CD4-positive, alpha-beta memory T cell (primary cell): ENCODE measurements around the gene LRRC37B. TPM values are rescaled to one million over a fixed set of nuclear protein-coding genes. Genes with fewer than 3 reads are reported as not detected.

ENCODE experiments used
- CTCF ChIA-PET: fragments of 350-600 bp; sonication (Branson Sonifier 250); formaldehyde crosslinking; loops from one replicate; lab custom pipeline; 2021; ENCODE audit warnings: inconsistent platforms; ENCODE audit not compliant: partially characterized antibody; lab: Charles Lee
- POLR2A ChIA-PET: fragments of 350-600 bp; sonication (Branson Sonifier 250); formaldehyde crosslinking; loops from one replicate; lab custom pipeline; 2021; ENCODE audit not compliant: partially characterized antibody; lab: Charles Lee
- DNase-seq, 5 donors: peaks; one replicate each; pipeline versions ENCODE4 v3.0.0 to v3.0.0-alpha.2; 2020 to 2022; ENCODE audit warnings: mixed read lengths in 1 of 5
- H3K27ac ChIP-seq: one replicate; pipeline ENCODE4 v1.7.0; 2013; ENCODE audit warnings: low read depth, low read length
- H3K27me3 ChIP-seq: 2 replicates; pipeline ENCODE4 v1.7.0; 2013; ENCODE audit warnings: mild to moderate bottlenecking, low read length, moderate library complexity; ENCODE audit not compliant: insufficient read depth
- H3K36me3 ChIP-seq: 2 replicates; pipeline ENCODE4 v1.7.0; 2013; ENCODE audit warnings: mild to moderate bottlenecking, low read length, moderate library complexity; ENCODE audit not compliant: insufficient read depth
- H3K4me1 ChIP-seq: 2 replicates; pipeline ENCODE4 v1.7.0; 2013; ENCODE audit warnings: mild to moderate bottlenecking, low read length, moderate library complexity; ENCODE audit not compliant: insufficient read depth
- H3K4me3 ChIP-seq, 2 donors: one replicate each; pipeline ENCODE4 v1.7.0; 2013; ENCODE audit warnings: low read length in 2 of 2, mild to moderate bottlenecking in 1 of 2
- H3K9me3 ChIP-seq, 2 donors: one replicate each; pipeline ENCODE4 v1.7.0; 2013; ENCODE audit warnings: low read length in 2 of 2, control low read depth in 1 of 2; ENCODE audit not compliant: control insufficient read depth in 1 of 2
- H3K27ac Mint-ChIP-seq, 7 donors: one replicate each; pipeline ENCODE4 v1.8.0; 2020 to 2021; ENCODE audit warnings: mixed read lengths in 7 of 7, mild to moderate bottlenecking in 6 of 7, inconsistent platforms in 3 of 7, moderate library complexity in 3 of 7
- H3K27me3 Mint-ChIP-seq, 2 donors: one replicate each; pipeline ENCODE4 v1.8.0; 2020 to 2021; ENCODE audit warnings: mixed read lengths in 2 of 2
- H3K36me3 Mint-ChIP-seq, 2 donors: one replicate each; pipeline ENCODE4 v1.8.0; 2020 to 2021; ENCODE audit warnings: mixed read lengths in 2 of 2, inconsistent platforms in 1 of 2, mild to moderate bottlenecking in 1 of 2
- H3K4me1 Mint-ChIP-seq, 4 donors: one replicate each; pipeline ENCODE4 v1.8.0; 2020 to 2021; ENCODE audit warnings: mixed read lengths in 4 of 4, mild to moderate bottlenecking in 1 of 4
- H3K4me3 Mint-ChIP-seq, 8 donors: one replicate each; pipeline ENCODE4 v1.8.0; 2020 to 2021; ENCODE audit warnings: mixed read lengths in 8 of 8, mild to moderate bottlenecking in 7 of 8, moderate library complexity in 6 of 8, inconsistent platforms in 3 of 8
- H3K9me3 Mint-ChIP-seq, 8 donors: one replicate each; pipeline ENCODE4 v1.8.0; 2020 to 2021; ENCODE audit warnings: mixed read lengths in 8 of 8, mild to moderate bottlenecking in 5 of 8, inconsistent platforms in 3 of 8, moderate library complexity in 1 of 8
- intact Hi-C: fragments of 100-400 bp; cut with micrococcal nuclease; formaldehyde crosslinking; loops from one replicate; pipeline ENCODE4 v1.15.1; 2023
- polyA plus RNA-seq, 2 donors: library from polyadenylated mRNA; unstranded; fragments of 300-500 nt; fragmentation: Illumina TruSeq; gene quantifications; one replicate each; pipeline ENCODE4 v1.2.3, GENCODE V29; 2021
- total RNA-seq, 2 experiments: library from RNA; stranded (reverse); gene quantifications; one replicate each; pipeline ENCODE4 v1.2.3, GENCODE V29; 2021

The LRRC37B gene
- total and polyA plus RNA-seq, 4 experiments from 2014 or later: 6.4 to 68.5 (median 36.0) TPM

DNA sequence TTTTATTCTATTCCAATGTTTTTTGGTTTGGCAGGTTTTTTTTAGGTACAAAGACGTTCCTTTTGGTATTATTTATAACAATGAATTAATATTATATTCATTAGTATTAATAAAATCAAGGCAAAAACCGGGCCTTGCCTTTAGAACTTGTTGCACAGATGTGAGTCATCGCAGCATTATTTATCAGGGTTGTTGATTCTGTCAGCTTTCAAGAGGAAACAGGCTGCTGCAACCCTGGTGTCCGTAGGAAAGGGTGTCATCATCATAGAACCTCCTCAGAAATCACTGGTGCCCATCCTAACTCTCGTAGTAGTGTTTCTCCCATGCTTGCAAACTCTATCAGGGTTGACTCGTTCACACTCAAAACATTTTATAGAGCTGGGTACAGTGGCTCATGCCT, 10.2 kb upstream of the LRRC37B start:
- Mint-ChIP-seq H3K27ac (no peak overlapping the region), H3K9me3 (no peaks in the 10 kb centered on the region), H3K27me3 (no peaks in the 10 kb centered on the region), H3K4me1 (no peaks in the 10 kb centered on the region), H3K36me3 (peaks cover 24 to 31% of the 10 kb centered on the region in 2 donors), H3K4me3 (no peak overlapping the region)
- intact Hi-C loops: no loop called here
- H3K9me3 ChIP-seq: no peaks in the 10 kb centered on the region
- peaks cover 14% of the 10 kb centered on the region for H3K36me3 ChIP-seq
- no peak overlapping the region for H3K4me3 ChIP-seq
- H3K4me1 ChIP-seq: no peaks in the 10 kb centered on the region
- H3K27ac ChIP-seq: no peak overlapping the region
- ChIA-PET CTCF (no interaction called here), POLR2A (interaction anchor here (1.7 kb wide), 1 partner anchor 10 kb away, joined by 7 read pairs; the partner anchor contains the start of gene LRRC37B)
- DNase-seq: no peak
- no peaks in the 10 kb centered on the region for H3K27me3 ChIP-seq

DNA sequence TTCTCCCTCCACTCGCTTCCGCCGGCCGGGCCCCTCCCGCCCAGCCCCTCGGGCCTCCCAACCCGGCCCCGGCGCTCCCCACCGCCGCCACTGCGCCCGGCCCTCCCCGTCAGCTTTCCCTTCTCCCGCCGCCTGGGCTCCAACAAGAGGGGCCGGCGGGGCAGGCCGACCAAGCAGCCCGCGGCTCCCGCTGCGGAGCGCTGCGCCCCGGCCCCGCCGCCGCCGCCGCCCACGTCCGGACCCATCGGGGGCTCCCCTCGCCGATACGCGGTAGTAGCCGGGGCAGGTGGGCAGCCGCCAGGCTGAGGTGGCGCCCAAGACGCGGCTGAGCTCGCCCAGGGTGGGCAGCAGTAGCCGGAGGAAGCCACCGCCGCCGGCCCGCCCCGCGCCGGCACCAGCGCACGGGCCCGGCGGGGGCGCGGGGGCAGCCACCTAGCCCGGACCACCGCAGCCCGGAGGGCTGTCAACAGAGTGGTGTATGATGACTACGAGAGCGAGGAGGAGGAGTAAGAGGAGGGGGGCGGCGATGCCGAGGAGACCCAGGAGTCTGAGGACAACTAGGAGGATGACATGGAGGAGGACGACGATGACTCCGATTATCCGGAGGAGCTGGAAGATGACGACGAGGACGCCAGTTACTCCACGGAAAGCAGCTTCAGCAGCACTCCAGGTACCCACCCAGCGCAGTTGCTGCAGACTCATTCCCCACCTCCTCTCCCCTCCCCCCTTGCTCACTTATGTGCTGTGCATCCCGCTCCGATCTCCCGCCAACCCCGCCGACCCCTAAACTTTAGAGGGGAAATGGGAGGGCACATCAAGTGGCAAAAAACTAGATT, 498 bp downstream of the LRRC37B start:
- ChIA-PET CTCF (interaction anchor here (1.0 to 4.1 kb wide), 8 partner anchors 8 to 134 kb away, joined by 3 to 50 read pairs (median 6); partner anchors contain the start of gene RHOT1), POLR2A (interaction anchor here (1.0 to 4.5 kb wide), 8 partner anchors 10 to 134 kb away, joined by 4 to 33 read pairs (median 6); partner anchors contain the start of genes RHOT1 and UTP6)
- Mint-ChIP-seq H3K27me3 (no peaks in the 10 kb centered on the region), H3K9me3 (no peaks in the 10 kb centered on the region), H3K4me3 (peak overlapping the region; percentile 88 to 98 (median 94)), H3K36me3 (peaks cover 0 to 13% of the 10 kb centered on the region in 2 donors), H3K4me1 (peaks cover 20 to 48% (median 40%) of the 10 kb centered on the region in 4 donors), H3K27ac (peak overlapping the region; percentile 90 to 97 (median 93))
- peak in 4 of 5 donors; percentile 28 to 59 (median 42) for DNase-seq
- Histone ChIP-seq H3K9me3 (no peaks in the 10 kb centered on the region), H3K27me3 (no peaks in the 10 kb centered on the region), H3K36me3 (no peaks in the 10 kb centered on the region), H3K4me1 (peaks cover 47% of the 10 kb centered on the region), H3K4me3 (peak overlapping the region; percentile 44 to 90), H3K27ac (peak overlapping the region; percentile 74)
- intact Hi-C loops: loop anchor here (2.0 to 5.0 kb wide), 2 partner anchors 70 to 131 kb away; partner anchors contain the start of gene SUZ12

DNA sequence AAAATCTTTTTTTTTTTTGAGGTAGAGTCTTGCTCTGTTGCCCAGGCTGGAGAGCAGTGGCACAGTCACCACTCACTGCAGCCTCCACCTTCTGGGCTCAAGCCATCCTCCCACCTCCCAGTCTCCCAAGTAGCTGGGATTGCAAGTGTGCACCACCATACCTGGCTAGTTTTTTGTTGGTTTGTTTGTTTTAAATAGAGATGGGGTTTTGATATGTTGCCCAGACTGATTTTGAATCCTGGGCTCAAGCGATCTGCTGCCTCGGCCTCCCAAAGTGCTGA, 2.0 kb downstream of the LRRC37B start:
- Histone ChIP-seq H3K9me3 (no peaks in the 10 kb centered on the region), H3K27ac (peak overlapping the region; percentile 74), H3K4me1 (peaks cover 59% of the 10 kb centered on the region), H3K36me3 (no peaks in the 10 kb centered on the region), H3K4me3 (peak overlapping the region; percentile 44 to 90), H3K27me3 (no peaks in the 10 kb centered on the region)
- ChIA-PET POLR2A (interaction anchor here (0.6 to 4.5 kb wide), 5 partner anchors 27 to 133 kb away, joined by 3 to 33 read pairs (median 3); partner anchors contain the start of gene RHOT1), CTCF (interaction anchor here (4.1 kb wide), 1 partner anchor 129 kb away, joined by 50 read pairs; no protein-coding TSS in a partner anchor)
- Mint-ChIP-seq H3K27ac (peak overlapping the region; percentile 90 to 97 (median 93)), H3K27me3 (no peaks in the 10 kb centered on the region), H3K4me3 (peak overlapping the region; percentile 88 to 98 (median 94)), H3K9me3 (no peaks in the 10 kb centered on the region), H3K36me3 (peaks cover 0 to 13% of the 10 kb centered on the region in 2 donors), H3K4me1 (peaks cover 27 to 59% (median 46%) of the 10 kb centered on the region in 4 donors)
- intact Hi-C loops: loop anchor here (5.0 kb wide), 1 partner anchor 72 kb away; the partner anchor contains the start of gene SUZ12
- no peak for DNase-seq

DNA sequence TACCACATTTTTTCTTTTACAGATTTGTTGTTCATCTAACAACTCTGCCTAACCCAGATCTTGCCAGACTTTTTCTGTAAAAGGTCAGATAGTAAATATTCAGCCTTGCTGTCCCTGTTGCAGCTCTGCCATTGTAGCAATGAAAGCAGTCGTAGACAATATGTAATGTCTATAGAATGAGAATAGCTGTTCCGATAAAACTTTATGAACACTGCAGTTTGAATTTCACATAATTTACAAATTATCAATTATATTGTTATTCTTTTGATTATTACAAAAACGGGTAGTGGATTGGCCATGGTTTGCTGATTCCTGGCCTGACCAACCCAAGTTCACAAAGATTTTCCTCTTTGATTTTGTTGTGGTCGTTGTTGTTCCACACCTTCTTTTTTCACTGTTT, 2.9 kb downstream of the LRRC37B start:
- ChIA-PET POLR2A (interaction anchor here (1.7 kb wide), 1 partner anchor 119 kb away, joined by 3 read pairs; no protein-coding TSS in a partner anchor), CTCF (interaction anchor here (0.9 kb wide), 1 partner anchor 129 kb away, joined by 3 read pairs; no protein-coding TSS in a partner anchor)
- Mint-ChIP-seq H3K4me3 (peak overlapping the region in 7 of 8 donors; percentile 88 to 97 (median 93)), H3K27ac (peak overlapping the region in 6 of 7 donors; percentile 1 to 97 (median 88)), H3K9me3 (no peaks in the 10 kb centered on the region), H3K4me1 (peaks cover 28 to 61% (median 48%) of the 10 kb centered on the region in 4 donors), H3K27me3 (no peaks in the 10 kb centered on the region), H3K36me3 (peaks cover 0 to 13% of the 10 kb centered on the region in 2 donors)
- no peak overlapping the region for H3K4me3 ChIP-seq
- intact Hi-C loops: no loop called here
- no peaks in the 10 kb centered on the region for H3K9me3 ChIP-seq
- H3K36me3 ChIP-seq: no peaks in the 10 kb centered on the region
- no peaks in the 10 kb centered on the region for H3K27me3 ChIP-seq
- no peak for DNase-seq
- no peak overlapping the region for H3K27ac ChIP-seq
- H3K4me1 ChIP-seq: peaks cover 59% of the 10 kb centered on the region

DNA sequence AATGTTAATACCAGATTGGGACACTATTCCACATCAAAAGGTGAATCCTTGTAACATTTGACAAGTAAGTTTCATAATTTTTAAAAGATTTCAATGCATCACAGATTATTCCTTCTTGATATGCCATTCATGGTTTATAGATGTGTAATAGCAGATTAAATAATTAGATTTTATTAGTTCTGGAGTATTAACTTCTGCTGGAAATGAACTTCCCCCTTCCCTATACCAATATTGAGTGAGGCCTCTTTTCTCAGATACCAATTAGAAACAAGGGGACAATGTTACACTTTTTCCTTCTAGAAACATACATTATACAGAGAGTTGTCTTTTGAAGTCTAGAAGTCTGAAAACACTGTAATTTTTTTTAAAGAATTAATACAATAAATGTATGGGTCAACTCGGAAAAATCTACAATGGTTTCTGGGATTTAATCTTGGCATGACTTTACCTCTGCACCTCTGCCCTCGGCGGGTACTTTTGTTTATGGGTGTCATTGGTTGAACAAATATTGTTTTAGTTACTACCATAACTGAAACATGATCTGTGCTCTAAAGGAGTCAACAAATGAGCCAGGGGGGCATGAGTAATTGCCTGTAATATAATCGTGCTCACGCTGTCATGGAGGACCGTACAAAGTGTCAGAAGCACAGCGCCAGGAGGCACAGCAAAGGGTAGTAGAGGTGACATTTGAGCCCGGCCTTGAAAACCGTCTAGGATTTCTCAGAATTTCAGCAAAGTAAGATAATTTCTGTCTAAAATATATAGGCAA, 8.2 kb downstream of the LRRC37B start:
- Mint-ChIP-seq H3K27me3 (no peaks in the 10 kb centered on the region), H3K36me3 (peaks cover 18 to 26% of the 10 kb centered on the region in 2 donors), H3K4me3 (no peak overlapping the region), H3K4me1 (peaks cover 32 to 67% (median 51%) of the 10 kb centered on the region in 4 donors), H3K9me3 (no peaks in the 10 kb centered on the region), H3K27ac (peak overlapping the region in 1 of 7 donors; percentile 52)
- Histone ChIP-seq H3K27me3 (no peaks in the 10 kb centered on the region), H3K36me3 (no peaks in the 10 kb centered on the region), H3K4me3 (no peak overlapping the region), H3K27ac (no peak overlapping the region), H3K9me3 (no peaks in the 10 kb centered on the region), H3K4me1 (peaks cover 48% of the 10 kb centered on the region)
- ChIA-PET CTCF (no interaction called here), POLR2A (interaction anchor here (3.5 kb wide), 1 partner anchor 8 kb away, joined by 21 read pairs; the partner anchor contains the start of gene LRRC37B)
- intact Hi-C loops: no loop called here
- no peak for DNase-seq

DNA sequence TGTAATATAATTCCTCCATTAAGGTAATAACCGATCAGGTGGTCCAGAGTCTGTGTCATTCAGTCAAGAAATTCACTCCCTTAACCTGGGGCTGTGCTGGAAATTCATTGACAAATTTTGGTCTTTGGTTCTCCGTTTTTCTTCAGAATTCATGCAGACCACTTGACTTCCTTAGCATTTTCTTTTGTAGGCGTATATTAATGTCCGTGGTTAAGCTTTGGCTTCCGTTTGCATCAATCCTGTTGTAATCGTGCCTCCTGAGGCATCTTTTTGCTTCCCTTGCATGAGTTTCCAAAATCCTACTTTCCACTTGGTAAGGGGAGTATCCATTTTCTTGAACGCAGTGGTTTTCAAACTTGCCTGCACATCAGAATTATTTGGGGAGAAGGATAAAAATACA, 9.0 kb downstream of the LRRC37B start:
- POLR2A ChIA-PET: interaction anchor here (3.5 kb wide), 1 partner anchor 9 kb away, joined by 21 read pairs; the partner anchor contains the start of gene LRRC37B
- H3K36me3 Mint-ChIP-seq: peaks cover 18 to 29% of the 10 kb centered on the region in 2 donors
- intact Hi-C loops: no loop called here
- Histone ChIP-seq H3K36me3 (no peaks in the 10 kb centered on the region), H3K4me3 (no peak overlapping the region), H3K27me3 (no peaks in the 10 kb centered on the region), H3K4me1 (peaks cover 40% of the 10 kb centered on the region), H3K9me3 (no peaks in the 10 kb centered on the region), H3K27ac (no peak overlapping the region)
- DNase-seq: no peak
- no peaks in the 10 kb centered on the region for H3K9me3 Mint-ChIP-seq
- H3K4me1 Mint-ChIP-seq: peaks cover 29 to 59% (median 44%) of the 10 kb centered on the region in 4 donors
- H3K27ac Mint-ChIP-seq: peak overlapping the region in 5 of 7 donors; percentile 38 to 88 (median 71)
- CTCF ChIA-PET: interaction anchor here (1.7 kb wide), 1 partner anchor 10 kb away, joined by 6 read pairs; the partner anchor contains the start of gene LRRC37B
- no peaks in the 10 kb centered on the region for H3K27me3 Mint-ChIP-seq
- peak overlapping the region in 6 of 8 donors; percentile 11 to 62 (median 50) for H3K4me3 Mint-ChIP-seq
